ENCODE data around the gene KCNIP1. TPM values are rescaled to one million over a fixed set of nuclear protein-coding genes. Genes with fewer than 3 reads are reported as not detected.

Gene KCNIP1
- total and polyA plus RNA-seq, 2 of the 8 experiments (the other 6 are each of a cell fraction or from before 2014, with no cell fraction given), result 0.52 to 0.83 TPM

- FAIRE-seq, result no peak
- H2BK12ac ChIP-seq (ENCODE audit: low read depth, low read length), result peak overlapping the region; percentile 46
- no peak overlapping the region for H2AFZ ChIP-seq (ENCODE audit: low read length)
- no peaks in the 10 kb centered on the region for H3K79me1 ChIP-seq (ENCODE audit: low read depth, low read length)
- no peaks in the 10 kb centered on the region for H3K36me3 ChIP-seq (ENCODE audit: control insufficient read depth in 2 of 4, insufficient read depth in 4 of 4, low read length in 3 of 4)
- H4K91ac ChIP-seq (replicated peaks; ENCODE audit: insufficient read length, low read length), result peak overlapping the region; percentile 36
- H4K5ac ChIP-seq (ENCODE audit: insufficient read length, low read depth, low read length), result no peak overlapping the region
- H3K56ac ChIP-seq (replicated peaks; ENCODE audit: insufficient read length, low read depth, low read length), result no peak overlapping the region
- ChIA-PET CTCF (ENCODE audit: partially characterized antibody) (interaction anchor here (0.8 to 16.6 kb wide), 7 partner anchors 8 to 149 kb away, joined by 3 to 650 read pairs (median 4); no protein-coding TSS in a partner anchor), POLR2A (ENCODE audit: partially characterized antibody) (interaction anchor here (3.1 to 11.1 kb wide), 2 partner anchors 16 to 38 kb away, joined by 8 to 123 read pairs; no protein-coding TSS in a partner anchor)
- 93% methylated on average over 3 of the region's 3 CpGs; no CpG with 5 or more reads in 1 of the 2 experiments for WGBS, 2 experiments (ENCODE audit: extremely low coverage in 1 of 2, insufficient coverage in 1 of 2, insufficient read length in 1 of 2, insufficient replicate concordance in 2 of 2, low coverage in 1 of 2, low lambda C conversion rate in 2 of 2, missing lambda C conversion rate in 1 of 2)
- no peaks in the 10 kb centered on the region; a peak in 1 of 7 replicates for H3K27me3 ChIP-seq (replicated peaks in 1 of 4; ENCODE audit: control insufficient read depth in 3 of 4, extremely low read depth in 1 of 4, insufficient read depth in 3 of 4, low read length in 3 of 4)
- no peaks in the 10 kb centered on the region for H3K9me3 ChIP-seq (ENCODE audit: insufficient read depth in 2 of 2, low read depth in 1 of 2, low read length in 1 of 2)
- no peak overlapping the region for H3K4me2 ChIP-seq (ENCODE audit: insufficient read depth in 1 of 2, low read depth in 2 of 2, low read length in 2 of 2)
- H2BK20ac ChIP-seq (ENCODE audit: low read length), result peak overlapping the region; percentile 57; the same call in 1 of the 2 replicates
- no peaks in the 10 kb centered on the region for H4K20me1 ChIP-seq (replicated peaks in 1 of 2; ENCODE audit: control insufficient read depth in 1 of 2, insufficient read depth in 2 of 2, low read length in 2 of 2)
- no peak overlapping the region for H3K4ac ChIP-seq (replicated peaks; ENCODE audit: insufficient read length, low read depth, low read length)
- H3K18ac ChIP-seq (ENCODE audit: extremely low read depth, low read length), result no peak overlapping the region; the same call in 1 of the 2 replicates
- no peak overlapping the region for H3K14ac ChIP-seq (ENCODE audit: insufficient read length)
- H4K8ac ChIP-seq (ENCODE audit: extremely low read depth, insufficient read depth, low read length), result no peak overlapping the region
- H2BK5ac ChIP-seq (ENCODE audit: low read depth, low read length), result no peak overlapping the region; the same call in 1 of the 2 replicates
- no peak overlapping the region for H3K4me3 ChIP-seq (ENCODE audit: extremely low read depth in 1 of 4, insufficient read depth in 2 of 4, low read depth in 3 of 4, low read length in 4 of 4)
- DNase-seq (ENCODE audit: low read depth in 1 of 2, low spot score in 2 of 2), result no peak
- H3K9ac ChIP-seq (replicated peaks in 1 of 4; ENCODE audit: extremely low read depth in 1 of 4, low read depth in 3 of 4, low read length in 3 of 4), result no peak overlapping the region
- H3K27ac ChIP-seq (ENCODE audit: low read depth, low read length), result no peak overlapping the region
- no peak overlapping the region for H2BK15ac ChIP-seq (ENCODE audit: low read length)
- peak overlapping the region; percentile 8 for H2BK120ac ChIP-seq (replicated peaks; ENCODE audit: low read depth, low read length)
- no peak overlapping the region; the same call in 1 of the 2 replicates for H2AK5ac ChIP-seq (ENCODE audit: low read depth, low read length)
- H3K23ac ChIP-seq (ENCODE audit: insufficient read length), result no peak overlapping the region
- peaks cover 0 to 5% (median 0%) of the 10 kb centered on the region in 4 experiments; a peak in 2 of 7 replicates for H3K4me1 ChIP-seq (replicated peaks in 1 of 4; ENCODE audit: control insufficient read depth in 3 of 4, insufficient read depth in 4 of 4, low read length in 3 of 4)
- no peaks in the 10 kb centered on the region for H3K79me2 ChIP-seq (ENCODE audit: control insufficient read depth in 1 of 2, insufficient read depth in 2 of 2, low read length in 2 of 2)
- H3K23me2 ChIP-seq (ENCODE audit: low read depth, low read length), result no peaks in the 10 kb centered on the region
- TF ChIP-seq BRCA1 (IDR thresholded peaks at IDR 0.05; ENCODE audit: low read depth, low read length) (no peak), RBBP5 (IDR thresholded peaks at IDR 0.05; ENCODE audit: borderline replicate concordance, low read depth, low read length) (no peak), BACH1 (IDR thresholded peaks at IDR 0.05; ENCODE audit: low read length) (no peak), KDM1A (IDR thresholded peaks at IDR 0.05; ENCODE audit: borderline replicate concordance, low read length) (no peak), RXRA (IDR thresholded peaks at IDR 0.05; ENCODE audit: insufficient read depth, low read depth, low read length) (no peak), TBP (IDR thresholded peaks at IDR 0.05; ENCODE audit: low read depth, low read length) (no peak), HDAC2 (IDR thresholded peaks at IDR 0.05; ENCODE audit: borderline replicate concordance in 1 of 2, low read depth in 2 of 2, low read length in 2 of 2) (no peak), MAFK (IDR thresholded peaks at IDR 0.05; ENCODE audit: low read depth, low read length) (no peak), SP1 (IDR thresholded peaks at IDR 0.05; ENCODE audit: low read depth, low read length) (no peak), SP2 (IDR thresholded peaks at IDR 0.05; ENCODE audit: low read length) (no peak), SUZ12 (IDR thresholded peaks at IDR 0.05; ENCODE audit: low read length) (no peak), CTBP2 (IDR thresholded peaks at IDR 0.05; ENCODE audit: borderline replicate concordance, insufficient read depth, insufficient read length, low read length) (no peak)
Measured at GRCh38 chr5:170785416-170785815, 281.6 kb downstream of the KCNIP1 start.

All from H1 (cell line).